Ishikawa (cell line): ENCODE measurements around the gene RPS6KA4.

Source experiments
- CEBPB ChIP-seq: IDR thresholded peaks from 2 replicates; pipeline ENCODE4 v1.6.1; 2012
- CREB1 ChIP-seq: IDR thresholded peaks from 2 replicates; pipeline ENCODE4 v1.6.1; 2012; ENCODE audit warnings: low read depth
- EGR1 ChIP-seq: IDR thresholded peaks from 2 replicates; pipeline ENCODE4 v1.6.1; 2012
- EP300 ChIP-seq: IDR thresholded peaks from 2 replicates; pipeline ENCODE4 v1.6.1; 2012; ENCODE audit warnings: borderline replicate concordance
- FOXM1 ChIP-seq: IDR thresholded peaks from 2 replicates; pipeline ENCODE4 v1.6.1; 2012; ENCODE audit warnings: low read depth, borderline replicate concordance
- NFIC ChIP-seq: IDR thresholded peaks from 2 replicates; pipeline ENCODE4 v1.6.1; 2012
- RAD21 ChIP-seq: IDR thresholded peaks from 2 replicates; pipeline ENCODE4 v1.6.1; 2012; ENCODE audit warnings: low read depth
- TAF1 ChIP-seq: IDR thresholded peaks from 2 replicates; pipeline ENCODE4 v1.6.1; 2012; ENCODE audit warnings: low read depth, mild to moderate bottlenecking
- TCF12 ChIP-seq: IDR thresholded peaks from 2 replicates; pipeline ENCODE4 v1.6.1; 2012; ENCODE audit warnings: low read depth
- TEAD4 ChIP-seq: IDR thresholded peaks from 2 replicates; pipeline ENCODE4 v1.6.1; 2012
- YY1 ChIP-seq: IDR thresholded peaks from 2 replicates; pipeline ENCODE4 v1.6.1; 2012; ENCODE audit warnings: low read depth
- ZBTB7A ChIP-seq: IDR thresholded peaks from 2 replicates; pipeline ENCODE4 v1.6.1; 2012; ENCODE audit warnings: low read depth
- TF ChIP-seq, protein P1 (sequence below): IDR thresholded peaks from 2 replicates; pipeline ENCODE4 v1.6.1; 2012; ENCODE audit warnings: low read depth, mild to moderate bottlenecking
- TF ChIP-seq, protein P2 (sequence below): IDR thresholded peaks from 2 replicates; pipeline ENCODE4 v1.6.1; 2012
- TF ChIP-seq, protein P3 (sequence below): IDR thresholded peaks from 2 replicates; pipeline ENCODE4 v1.6.1; 2012

Gene RPS6KA4

DNA sequence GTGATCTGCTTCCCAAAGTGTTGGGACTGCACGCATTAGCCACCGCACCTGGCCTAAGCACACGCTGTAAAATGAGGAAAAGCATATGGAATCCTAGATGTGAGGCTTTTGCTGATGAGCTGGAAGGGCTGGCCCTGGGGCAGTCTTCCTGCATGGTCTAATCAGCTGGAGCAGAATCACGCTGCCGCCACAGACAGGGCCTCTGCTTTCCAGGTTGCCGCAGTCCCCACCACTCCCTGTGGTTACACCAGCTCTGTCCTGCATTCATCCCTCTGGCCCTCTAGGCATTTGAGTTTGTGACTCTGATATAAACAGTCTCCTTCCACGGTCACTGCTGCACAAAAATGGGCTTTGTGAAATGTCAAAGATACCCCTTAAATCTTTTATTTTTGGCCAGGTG lies 17.1 kb downstream of the RPS6KA4 start:
- TF ChIP-seq CEBPB (no peak), TEAD4 (no peak)

DNA sequence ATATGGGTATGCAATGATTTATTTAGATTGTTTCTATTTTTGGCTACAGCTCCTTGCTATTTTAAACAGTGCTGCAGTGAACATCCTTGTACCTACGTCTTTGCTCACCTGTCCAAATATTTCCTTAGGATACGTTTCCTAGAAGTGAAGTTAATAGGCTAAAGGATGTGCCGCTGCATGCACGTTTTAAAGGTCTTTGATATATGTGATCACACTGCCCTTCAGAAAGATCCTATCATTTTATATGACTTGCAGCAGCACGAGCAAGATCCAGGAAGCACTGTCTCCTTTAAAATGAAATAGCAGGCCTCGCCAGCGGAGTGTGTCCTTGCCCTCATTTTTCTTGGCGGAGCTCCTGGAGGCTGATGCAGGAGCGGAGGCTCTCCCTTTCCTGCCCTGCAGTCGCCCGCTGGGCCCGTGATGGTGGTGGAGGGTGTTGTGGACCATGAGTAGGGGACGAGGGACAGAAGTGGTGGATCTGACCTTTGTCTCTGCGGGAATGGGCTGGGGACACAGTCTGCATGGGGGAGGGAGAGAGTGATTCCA lies 19.4 kb downstream of the RPS6KA4 start:
- TF ChIP-seq RAD21, result no peak
- no peak for TF ChIP-seq TAF1
- no peak for TF ChIP-seq FOXM1
- TF ChIP-seq TCF12, result no peak
- no peak for TF ChIP-seq ZBTB7A
- TF ChIP-seq, protein P1, sequence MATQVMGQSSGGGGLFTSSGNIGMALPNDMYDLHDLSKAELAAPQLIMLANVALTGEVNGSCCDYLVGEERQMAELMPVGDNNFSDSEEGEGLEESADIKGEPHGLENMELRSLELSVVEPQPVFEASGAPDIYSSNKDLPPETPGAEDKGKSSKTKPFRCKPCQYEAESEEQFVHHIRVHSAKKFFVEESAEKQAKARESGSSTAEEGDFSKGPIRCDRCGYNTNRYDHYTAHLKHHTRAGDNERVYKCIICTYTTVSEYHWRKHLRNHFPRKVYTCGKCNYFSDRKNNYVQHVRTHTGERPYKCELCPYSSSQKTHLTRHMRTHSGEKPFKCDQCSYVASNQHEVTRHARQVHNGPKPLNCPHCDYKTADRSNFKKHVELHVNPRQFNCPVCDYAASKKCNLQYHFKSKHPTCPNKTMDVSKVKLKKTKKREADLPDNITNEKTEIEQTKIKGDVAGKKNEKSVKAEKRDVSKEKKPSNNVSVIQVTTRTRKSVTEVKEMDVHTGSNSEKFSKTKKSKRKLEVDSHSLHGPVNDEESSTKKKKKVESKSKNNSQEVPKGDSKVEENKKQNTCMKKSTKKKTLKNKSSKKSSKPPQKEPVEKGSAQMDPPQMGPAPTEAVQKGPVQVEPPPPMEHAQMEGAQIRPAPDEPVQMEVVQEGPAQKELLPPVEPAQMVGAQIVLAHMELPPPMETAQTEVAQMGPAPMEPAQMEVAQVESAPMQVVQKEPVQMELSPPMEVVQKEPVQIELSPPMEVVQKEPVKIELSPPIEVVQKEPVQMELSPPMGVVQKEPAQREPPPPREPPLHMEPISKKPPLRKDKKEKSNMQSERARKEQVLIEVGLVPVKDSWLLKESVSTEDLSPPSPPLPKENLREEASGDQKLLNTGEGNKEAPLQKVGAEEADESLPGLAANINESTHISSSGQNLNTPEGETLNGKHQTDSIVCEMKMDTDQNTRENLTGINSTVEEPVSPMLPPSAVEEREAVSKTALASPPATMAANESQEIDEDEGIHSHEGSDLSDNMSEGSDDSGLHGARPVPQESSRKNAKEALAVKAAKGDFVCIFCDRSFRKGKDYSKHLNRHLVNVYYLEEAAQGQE, result no peak

DNA sequence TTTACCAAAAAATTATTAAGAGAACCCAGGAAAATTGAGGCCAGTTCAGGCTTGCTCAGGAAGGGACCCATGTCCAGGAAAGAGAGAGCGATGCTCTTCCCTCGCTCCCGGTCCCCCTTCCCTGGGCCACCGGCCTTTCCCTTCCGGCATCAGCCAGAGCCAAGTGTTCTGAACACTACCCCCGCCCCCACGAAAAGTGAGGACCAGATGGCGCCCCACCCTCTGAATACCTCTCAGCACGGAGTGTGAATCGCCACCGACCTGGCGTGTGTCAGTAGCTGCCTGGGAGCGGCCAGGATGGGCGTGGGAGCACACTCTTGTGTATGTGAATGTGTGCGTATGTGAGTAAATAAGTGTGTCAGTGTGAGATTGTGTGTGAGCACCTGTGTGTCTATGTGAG lies 20.2 kb downstream of the RPS6KA4 start:
- no peak for TF ChIP-seq TAF1
- TF ChIP-seq TEAD4, result no peak
- no peak for TF ChIP-seq ZBTB7A

DNA sequence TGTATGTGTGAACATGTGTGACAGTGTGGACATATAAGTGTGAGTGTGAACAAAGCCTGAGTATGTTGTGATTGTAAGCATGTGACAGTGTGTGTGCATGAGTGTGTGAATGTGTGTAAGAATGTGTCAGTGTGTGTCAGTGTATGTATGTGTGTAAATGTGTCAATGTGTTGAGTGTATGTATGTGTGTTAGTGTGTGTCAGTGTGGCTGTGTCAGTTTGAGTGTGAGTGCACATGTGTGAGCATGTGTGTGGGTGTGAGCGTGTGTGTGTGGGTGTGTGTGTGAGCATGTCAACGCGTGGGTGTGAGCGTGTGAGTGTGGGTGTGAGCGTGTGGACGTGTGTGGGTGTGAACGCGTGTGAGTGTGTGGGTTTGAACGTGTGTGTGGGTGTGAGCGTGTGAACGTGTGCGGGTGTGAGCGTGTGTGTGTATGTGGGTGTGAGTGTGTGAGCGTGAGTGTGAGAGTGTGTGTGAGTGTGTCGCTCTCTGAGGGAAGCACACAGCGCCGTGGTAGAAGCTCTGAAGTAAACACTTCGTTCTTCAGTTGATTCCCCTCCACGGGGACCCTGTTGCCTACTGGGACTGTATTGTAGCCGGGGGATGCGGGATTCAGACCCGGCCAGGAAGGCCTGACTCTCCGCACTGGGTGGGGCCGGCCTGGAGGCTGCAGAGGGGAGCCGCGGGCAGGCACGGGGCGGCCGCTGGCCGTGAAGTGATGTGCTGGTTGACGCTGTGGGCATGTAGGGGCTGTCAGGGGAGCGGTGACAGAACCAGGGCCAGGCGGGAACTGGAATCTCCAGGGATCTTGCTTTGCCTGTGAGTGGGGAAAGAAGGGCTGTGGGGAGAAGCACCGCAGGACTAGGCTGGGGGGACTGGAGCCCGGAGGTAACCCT lies 21.1 kb downstream of the RPS6KA4 start:
- TF ChIP-seq TEAD4 (no peak), EGR1 (no peak), ZBTB7A (no peak), TCF12 (no peak), TAF1 (no peak), EP300 (no peak), RAD21 (no peak), CREB1 (no peak), CEBPB (no peak), FOXM1 (no peak), NFIC (no peak), YY1 (no peak)
- TF ChIP-seq, protein P2, sequence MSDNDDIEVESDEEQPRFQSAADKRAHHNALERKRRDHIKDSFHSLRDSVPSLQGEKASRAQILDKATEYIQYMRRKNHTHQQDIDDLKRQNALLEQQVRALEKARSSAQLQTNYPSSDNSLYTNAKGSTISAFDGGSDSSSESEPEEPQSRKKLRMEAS, result no peak
- TF ChIP-seq, protein P1, result no peak
- TF ChIP-seq, protein P3, sequence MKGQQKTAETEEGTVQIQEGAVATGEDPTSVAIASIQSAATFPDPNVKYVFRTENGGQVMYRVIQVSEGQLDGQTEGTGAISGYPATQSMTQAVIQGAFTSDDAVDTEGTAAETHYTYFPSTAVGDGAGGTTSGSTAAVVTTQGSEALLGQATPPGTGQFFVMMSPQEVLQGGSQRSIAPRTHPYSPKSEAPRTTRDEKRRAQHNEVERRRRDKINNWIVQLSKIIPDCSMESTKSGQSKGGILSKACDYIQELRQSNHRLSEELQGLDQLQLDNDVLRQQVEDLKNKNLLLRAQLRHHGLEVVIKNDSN, result no peak

DNA sequence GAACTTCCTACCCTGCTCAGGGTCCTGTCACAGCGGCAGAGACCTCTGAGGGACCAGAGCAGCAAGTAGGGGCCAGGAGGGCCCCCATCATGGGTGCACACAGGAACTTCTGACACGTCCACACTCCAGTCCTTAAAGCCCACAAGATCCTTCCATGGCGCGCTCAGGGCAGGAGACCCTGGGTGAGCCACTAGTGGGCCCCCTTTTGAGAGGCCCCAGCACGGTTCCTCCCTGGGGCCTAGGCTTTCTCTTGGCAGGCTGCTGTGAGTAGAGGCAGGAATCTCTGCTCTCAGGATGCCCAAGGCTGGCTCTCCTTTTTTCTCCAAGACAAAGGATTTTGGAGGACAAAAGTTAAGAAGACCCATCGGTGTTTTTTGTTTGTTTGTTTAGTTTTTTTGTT lies 22.4 kb downstream of the RPS6KA4 start:
- TF ChIP-seq ZBTB7A (no peak), TCF12 (no peak), RAD21 (no peak), NFIC (no peak), TAF1 (no peak), EP300 (no peak), YY1 (no peak), CREB1 (no peak), FOXM1 (no peak), CEBPB (no peak), EGR1 (no peak), TEAD4 (no peak)
- TF ChIP-seq, protein P3, result no peak
- TF ChIP-seq, protein P2, result no peak
- TF ChIP-seq, protein P1, result no peak
